ENCODE results near the gene BTBD7. TPM values are rescaled to one million over a fixed set of nuclear protein-coding genes. Genes with fewer than 3 reads are reported as not detected.

Gene BTBD7
- total and polyA plus RNA-seq, 2 donors (not counting 1 experiment from before 2014, with no cell fraction given): 8.1 to 48.6 TPM

GRCh38 chr14:93206793-93207467 lies 125.9 kb downstream of the BTBD7 start, which contains the start of the genes GON7 and UBR7:
Gene GON7 (minus strand): TSS chr14:93207065. CDS start chr14:93207037, 28 bp downstream.
Gene UBR7 (plus strand): TSS chr14:93207256. CDS start chr14:93207292, 36 bp downstream.
- Histone ChIP-seq H2AFZ (ENCODE audit: insufficient read depth, low read depth, low read length, poor library complexity, severe bottlenecking) (peak within 1 kb of the TSS; percentile 99), H3K36me3 (replicated peaks in 1 of 2; ENCODE audit: control extremely low read depth in 1 of 2, control insufficient read depth in 1 of 2, extremely low read depth in 1 of 2, insufficient read depth in 2 of 2, low read length in 1 of 2) (peaks cover 0 to 2% of the 10 kb centered on the region in 2 experiments), H3K4me2 (replicated peaks; ENCODE audit: low read depth, low read length, poor library complexity, severe bottlenecking) (peak within 1 kb of the TSS; percentile 85), H3K9ac (ENCODE audit: low read length) (peak within 1 kb of the TSS; percentile 95), H3K79me2 (ENCODE audit: control insufficient read depth, insufficient read depth, low read length) (peaks cover 50% of the 10 kb centered on the region), H3K4me1 (ENCODE audit: control insufficient read depth in 2 of 2, insufficient read depth in 2 of 2, low read length in 2 of 2) (peaks cover 28 to 42% of the 10 kb centered on the region in 2 donors), H4K20me1 (ENCODE audit: control insufficient read depth, insufficient read depth, low read length, poor library complexity, severe bottlenecking) (no peaks in the 10 kb centered on the region), H3K27me3 (replicated peaks in 1 of 4; ENCODE audit: control extremely low read depth in 1 of 4, control insufficient read depth in 3 of 4, insufficient read depth in 4 of 4, low read length in 3 of 4) (no peaks in the 10 kb centered on the region), H3K9me3 (ENCODE audit: control extremely low read depth in 1 of 3, control insufficient read depth in 2 of 3, insufficient read depth in 1 of 3, low read length in 2 of 3) (no peaks in the 10 kb centered on the region), H3K27ac (ENCODE audit: low read length in 2 of 2) (peak within 1 kb of the TSS; percentile 64 to 84), H3K4me3 (ENCODE audit: control extremely low read depth in 1 of 5, extremely low read depth in 1 of 5, insufficient read depth in 1 of 5, low read depth in 2 of 5, low read length in 4 of 5) (peak within 1 kb of the TSS; percentile 2 to 97 (median 94))
- Mint-ChIP-seq H3K9me3 (ENCODE audit: insufficient read depth) (no peaks in the 10 kb centered on the region), H3K4me1 (peaks cover 54% of the 10 kb centered on the region), H3K4me3 (peak within 1 kb of the TSS; percentile 97), H3K27ac (peak within 1 kb of the TSS; percentile 91), H3K27me3 (no peaks in the 10 kb centered on the region)
- intact Hi-C loops (cut with micrococcal nuclease): loop anchor here (1.0 to 10.0 kb wide), 9 partner anchors 22 to 1100 kb away; partner anchors contain the start of genes ATXN3, BTBD7, ITPK1 and LYSET
- POLR2A ChIA-PET: interaction anchor here (1.1 to 2.9 kb wide), 2 partner anchors 12 to 22 kb away, joined by 3 to 11 read pairs; partner anchors contain the start of genes LYSET and MOAP1
- under 1% methylated on average over 51 of the region's 65 CpGs for WGBS (ENCODE audit: insufficient coverage)
- CTCF ChIA-PET: interaction anchor here (0.6 to 2.8 kb wide), 18 partner anchors 9 to 1084 kb away, joined by 3 to 14 read pairs (median 4); partner anchors contain the start of genes LYSET and MOAP1
- DNase-seq (peak; percentile 92), ATAC-seq (ENCODE audit: low read depth) (peak; percentile 96)
- TF ChIP-seq, protein P1, sequence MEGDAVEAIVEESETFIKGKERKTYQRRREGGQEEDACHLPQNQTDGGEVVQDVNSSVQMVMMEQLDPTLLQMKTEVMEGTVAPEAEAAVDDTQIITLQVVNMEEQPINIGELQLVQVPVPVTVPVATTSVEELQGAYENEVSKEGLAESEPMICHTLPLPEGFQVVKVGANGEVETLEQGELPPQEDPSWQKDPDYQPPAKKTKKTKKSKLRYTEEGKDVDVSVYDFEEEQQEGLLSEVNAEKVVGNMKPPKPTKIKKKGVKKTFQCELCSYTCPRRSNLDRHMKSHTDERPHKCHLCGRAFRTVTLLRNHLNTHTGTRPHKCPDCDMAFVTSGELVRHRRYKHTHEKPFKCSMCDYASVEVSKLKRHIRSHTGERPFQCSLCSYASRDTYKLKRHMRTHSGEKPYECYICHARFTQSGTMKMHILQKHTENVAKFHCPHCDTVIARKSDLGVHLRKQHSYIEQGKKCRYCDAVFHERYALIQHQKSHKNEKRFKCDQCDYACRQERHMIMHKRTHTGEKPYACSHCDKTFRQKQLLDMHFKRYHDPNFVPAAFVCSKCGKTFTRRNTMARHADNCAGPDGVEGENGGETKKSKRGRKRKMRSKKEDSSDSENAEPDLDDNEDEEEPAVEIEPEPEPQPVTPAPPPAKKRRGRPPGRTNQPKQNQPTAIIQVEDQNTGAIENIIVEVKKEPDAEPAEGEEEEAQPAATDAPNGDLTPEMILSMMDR (IDR thresholded peaks at IDR 0.05): peak; percentile 21
- TF ChIP-seq EZH2 (IDR thresholded peaks at IDR 0.05; ENCODE audit: borderline replicate concordance, insufficient read depth, low read depth, low read length, poor library complexity, severe bottlenecking): no peak
